Ovary (tissue), 9 donors: ENCODE measurements around the gene OAS1. TPM values are rescaled to one million over a fixed set of nuclear protein-coding genes. Genes with fewer than 3 reads are reported as not detected.
A peak's percentile ranks its signal among the peaks of the same experiment; 100 is the strongest.
"Not testable (repeated sequence)": the region's sequence is repeated elsewhere in the genome, so short reads cannot be mapped to it uniquely, and the experiment has no call there.

Source experiments
- DNase-seq, 5 donors: peaks; one replicate each; pipeline ENCODE4 v3.0.0-alpha.2; 2019 to 2020
- H3K27ac ChIP-seq, 2 donors: fragments of 200-600 bp; one replicate each; pipeline versions ENCODE4 v1.5.1 to v1.8.0; 2019 to 2022
- H3K27me3 ChIP-seq: fragments of 200-600 bp; one replicate; pipeline ENCODE4 v1.8.0; 2022
- H3K36me3 ChIP-seq: fragments of 200-600 bp; sonication (generic); one replicate; pipeline ENCODE4 v1.5.1; 2019
- H3K4me1 ChIP-seq: one replicate; pipeline ENCODE4 v1.8.1; 2013; ENCODE audit warnings: mild to moderate bottlenecking, moderate library complexity; ENCODE audit not compliant: insufficient read depth
- H3K4me3 ChIP-seq: fragments of 200-600 bp; sonication (generic); one replicate; pipeline ENCODE4 v1.5.1; 2017
- H3K9me3 ChIP-seq, 2 donors: fragments of 200-600 bp in 1 of 2; sonication (generic) in 1 of 2; one replicate each; pipeline versions ENCODE4 v1.5.1 to v1.8.1; 2013 to 2019; ENCODE audit warnings: mild to moderate bottlenecking in 1 of 2, moderate library complexity in 1 of 2
- CTCF ChIP-seq, 3 donors: fragments of 450-650 bp in 2 of 3; fragments of 200-600 bp in 1 of 3; IDR thresholded peaks; one replicate each; pipeline versions ENCODE4 v1.5.1 to v1.8.0; 2016 to 2022; ENCODE audit warnings: antibody characterized with exemption in 3 of 3, mild to moderate bottlenecking in 1 of 3
- EP300 ChIP-seq: sonication (generic); formaldehyde crosslinking; IDR thresholded peaks from one replicate; pipeline ENCODE4 v1.6.1; 2017; ENCODE audit warnings: antibody characterized with exemption
- POLR2A ChIP-seq: fragments of 450-650 bp; IDR thresholded peaks from one replicate; pipeline ENCODE4 v1.6.1; 2017; ENCODE audit warnings: antibody characterized with exemption, mild to moderate bottlenecking, moderate library complexity
- WGBS, 3 donors: extraction: QIAGEN DNeasy Blood & Tissue Kit in 1 of 3; methylation state at CpG; one replicate each; pipeline versions ENCODE4 v1.1.5 to v1.1.7; 2013 to 2017; 5-methylcytosine and 5-hydroxymethylcytosine counted together
- intact Hi-C, 4 donors: fragments of 100-400 bp; cut with DNase I; formaldehyde crosslinking; loops; one replicate each; pipeline versions ENCODE4 v1.11.0 to v1.15.1; 2022 to 2023
- polyA plus RNA-seq, 2 donors: library from polyadenylated mRNA; stranded (reverse); fragments of 200-250 nt in 1 of 2; fragments of 350-450 nt in 1 of 2; fragmentation: Illumina TruSeq in 1 of 2; extraction: RNeasy Lipid Tissue Mini Kit (QIAGEN cat#74804) in 1 of 2; gene quantifications; one replicate each; pipeline ENCODE4 v1.2.3, GENCODE V29; 2013 to 2014
- total RNA-seq, 7 donors: library from RNA; depleted of rRNA in 2 of 7; stranded (reverse); fragments of >200 nt in 2 of 7; fragmentation: NEBNext Ultra II Directional in 3 of 7; extraction: Animal tissue kit (Norgen Biotek cat#: 25700) in 3 of 7; gene quantifications; one replicate each; pipeline versions ENCODE4 v1.1.0 to v1.2.4, GENCODE V29; 2016 to 2023
- donor health status: DM: no; HTN: no; CAD: no; lungs with moderate emphysema.
- donor health status: DM: no; HTN: no; CAD: no.
- donor health status: Bipolar disorder and iron deficiency.
- donor health status: DM: yes; HTN: yes; CAD: no.
- donor health status: DM: no; HTN: no; CAD: no.
- donor health status: DM: yes; HTN: yes; CAD: no.

The OAS1 gene
- total and polyA plus RNA-seq, 9 donors, result 5.2 to 47.5 (median 8.8) TPM

- intact Hi-C loops, result no loop called here
- H3K27ac ChIP-seq, result no peak overlapping the region
- no peaks in the 10 kb centered on the region for H3K27me3 ChIP-seq
- 14 to 41% (median 27%) methylated on average over 5 of the region's 5 CpGs for WGBS, 3 donors
- H3K36me3 ChIP-seq, result no peaks in the 10 kb centered on the region
- H3K9me3 ChIP-seq, result peaks cover 0 to 4% of the 10 kb centered on the region in 2 donors
- TF ChIP-seq POLR2A (no peak), EP300 (no peak), CTCF (IDR thresholded peaks at IDR 0.05) (no peak)
- H3K4me3 ChIP-seq, result no peak overlapping the region
- peak; percentile 41 to 75 (median 50) for DNase-seq
- H3K4me1 ChIP-seq, result peaks cover 4% of the 10 kb centered on the region
These were observed 9.5 kb downstream of the OAS1 start for GRCh38 chr12:112916270-112916669.

GRCh38 chr12:112919121-112919520, 12.4 kb downstream of the OAS1 start:
- no peak overlapping the region for H3K4me3 ChIP-seq
- H3K4me1 ChIP-seq, result peaks cover 4% of the 10 kb centered on the region
- no peak for DNase-seq
- no peak for TF ChIP-seq CTCF (IDR thresholded peaks at IDR 0.05)
- TF ChIP-seq EP300, result no peak
- no peak for TF ChIP-seq POLR2A
- no peaks in the 10 kb centered on the region for H3K27me3 ChIP-seq
- intact Hi-C loops, result no loop called here
- WGBS, 3 donors, result 86 to 95% (median 88%) methylated on average over 6 of the region's 6 CpGs
- H3K9me3 ChIP-seq, result no peaks in the 10 kb centered on the region
- H3K36me3 ChIP-seq, result no peaks in the 10 kb centered on the region
- no peak overlapping the region for H3K27ac ChIP-seq

- WGBS, 3 donors, result 7 to 14% (median 10%) methylated on average over 7 of the region's 7 CpGs
- no peaks in the 10 kb centered on the region for H3K36me3 ChIP-seq
- peaks cover 4% of the 10 kb centered on the region for H3K4me1 ChIP-seq
- no peak for DNase-seq
- intact Hi-C loops, result no loop called here
- H3K9me3 ChIP-seq, result no peaks in the 10 kb centered on the region
- H3K27ac ChIP-seq, result no peak overlapping the region
- no peak overlapping the region for H3K4me3 ChIP-seq
- TF ChIP-seq POLR2A (no peak), EP300 (no peak)
- no peaks in the 10 kb centered on the region for H3K27me3 ChIP-seq
These were observed 18.2 kb downstream of the OAS1 start for GRCh38 chr12:112924986-112925385.

GRCh38 chr12:112926416-112927033, 19.8 kb downstream of the OAS1 start:
- intact Hi-C loops, H3K27ac ChIP-seq, H3K9me3 ChIP-seq, H3K36me3 ChIP-seq, H3K27me3 ChIP-seq, H3K4me3 ChIP-seq, H3K4me1 ChIP-seq, DNase-seq: not testable (repeated sequence)
- 71 to 81% (median 71%) methylated on average over 7 of the region's 7 CpGs for WGBS, 3 donors

- WGBS, 3 donors, result 64 to 77% (median 66%) methylated on average over 3 of the region's 3 CpGs
- H3K36me3 ChIP-seq, result no peaks in the 10 kb centered on the region
- TF ChIP-seq EP300 (no peak), CTCF (IDR thresholded peaks at IDR 0.05) (no peak), POLR2A (no peak)
- H3K4me1 ChIP-seq, result peaks cover 4% of the 10 kb centered on the region
- H3K27me3 ChIP-seq, result no peaks in the 10 kb centered on the region
- no peak for DNase-seq
- H3K9me3 ChIP-seq, result no peaks in the 10 kb centered on the region
- intact Hi-C loops, result no loop called here
- no peak overlapping the region for H3K4me3 ChIP-seq
- no peak overlapping the region for H3K27ac ChIP-seq
These were observed 20.7 kb downstream of the OAS1 start for GRCh38 chr12:112927475-112927874.
